HG03175 (cell line): ENCODE results near the gene ZNF579.
"Not testable (repeated sequence)": the region's sequence is repeated elsewhere in the genome, so short reads cannot be mapped to it uniquely, and the experiment has no call there.

Experiments used
- ATAC-seq: cut with Tn5 transposase; IDR thresholded peaks from one replicate; pipeline ENCODE4 v1.9.1; 2021; ENCODE audit warnings: mild to moderate bottlenecking, moderate library complexity; ENCODE audit not compliant: unreplicated experiment

Gene ZNF579

DNA sequence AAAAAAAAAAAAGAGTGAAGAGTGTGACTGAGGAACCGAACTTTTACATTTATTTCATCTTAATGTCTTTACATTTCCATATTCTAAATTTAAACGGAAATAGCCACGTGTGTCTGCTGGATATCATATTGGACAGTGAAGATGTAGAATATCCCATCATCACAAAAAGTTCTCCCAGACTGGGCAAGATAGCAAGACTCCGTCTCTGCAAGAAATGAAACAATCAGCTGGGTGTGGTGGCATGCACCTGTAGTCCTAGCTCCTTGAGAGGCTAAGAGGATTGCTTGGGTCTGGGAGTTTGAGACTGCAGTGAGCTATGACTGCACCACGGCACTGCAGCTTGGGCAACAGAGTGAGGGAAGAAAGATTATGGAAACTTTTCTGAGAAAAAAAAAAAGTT, 3.9 kb downstream of the ZNF579 start:
- ATAC-seq, result no peak

- not testable (repeated sequence) for ATAC-seq
Measured at GRCh38 chr19:55573929-55574328, 6.7 kb downstream of the ZNF579 start.

GRCh38 chr19:55569477-55569876, 11.2 kb downstream of the ZNF579 start:
- not testable (repeated sequence) for ATAC-seq

GRCh38 chr19:55567708-55568328, 12.8 kb downstream of the ZNF579 start:
- ATAC-seq, result no peak

DNA sequence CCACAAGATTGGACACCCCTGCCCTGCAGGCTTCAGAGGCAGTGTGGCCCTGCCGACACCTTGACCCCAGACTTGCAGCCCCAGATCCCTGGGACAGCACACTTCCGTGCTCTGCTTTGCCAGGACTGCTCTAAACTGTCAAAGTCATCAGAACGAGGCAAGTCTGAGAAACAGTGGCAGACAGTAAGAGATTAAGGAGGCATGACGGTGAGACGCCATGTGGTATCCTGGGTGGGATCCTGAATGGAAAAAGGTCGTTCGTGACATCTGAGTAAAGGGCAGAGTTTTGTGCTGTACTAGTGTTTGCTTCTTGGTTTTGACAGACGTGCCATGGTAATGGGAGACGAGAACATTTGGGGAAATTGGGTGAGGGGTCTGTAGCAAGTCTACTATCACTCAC, 13.8 kb downstream of the ZNF579 start:
- ATAC-seq, result no peak

DNA sequence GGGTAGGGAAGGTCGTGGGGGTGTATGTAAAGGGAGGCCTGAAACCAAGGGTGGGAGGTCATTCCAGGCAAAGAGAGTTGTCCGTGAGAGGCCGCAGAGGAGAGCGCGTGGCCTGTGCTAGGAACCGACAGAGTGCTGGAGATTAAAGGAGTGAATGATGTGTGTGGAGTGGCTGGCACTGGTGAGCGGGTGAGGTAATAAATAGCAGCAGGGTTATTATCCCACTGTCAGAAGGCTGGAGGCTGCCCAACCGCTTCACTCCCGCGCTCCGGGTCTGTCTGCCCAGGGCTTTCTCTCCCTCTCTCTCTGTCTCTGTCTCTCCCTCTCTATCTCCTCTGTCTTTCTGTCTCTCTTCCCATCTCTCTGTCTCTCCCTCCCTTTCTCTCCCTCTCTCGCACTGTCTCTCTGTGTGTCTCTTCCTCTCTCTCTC, 17.4 kb downstream of the ZNF579 start:
- no peak for ATAC-seq

DNA sequence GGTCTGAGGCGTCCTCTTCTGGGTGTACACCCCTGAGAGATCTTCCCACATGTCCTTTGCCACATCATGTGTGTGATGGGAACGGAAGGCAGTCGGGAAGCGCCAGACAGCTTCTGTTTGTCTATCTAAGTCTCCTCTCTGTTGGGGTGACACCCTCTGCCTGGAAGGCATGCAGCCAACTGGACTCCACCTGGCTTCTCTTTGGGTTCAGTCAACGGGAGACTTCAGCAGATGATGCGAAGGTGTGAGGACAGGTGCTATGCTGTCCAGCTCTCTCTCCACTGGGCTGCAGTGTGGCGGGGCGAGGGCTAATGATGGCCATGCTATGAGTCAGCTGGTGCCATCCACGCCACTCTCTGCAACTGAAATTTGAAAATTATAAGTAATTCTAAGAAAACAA, 21.0 kb downstream of the ZNF579 start:
- no peak for ATAC-seq

DNA sequence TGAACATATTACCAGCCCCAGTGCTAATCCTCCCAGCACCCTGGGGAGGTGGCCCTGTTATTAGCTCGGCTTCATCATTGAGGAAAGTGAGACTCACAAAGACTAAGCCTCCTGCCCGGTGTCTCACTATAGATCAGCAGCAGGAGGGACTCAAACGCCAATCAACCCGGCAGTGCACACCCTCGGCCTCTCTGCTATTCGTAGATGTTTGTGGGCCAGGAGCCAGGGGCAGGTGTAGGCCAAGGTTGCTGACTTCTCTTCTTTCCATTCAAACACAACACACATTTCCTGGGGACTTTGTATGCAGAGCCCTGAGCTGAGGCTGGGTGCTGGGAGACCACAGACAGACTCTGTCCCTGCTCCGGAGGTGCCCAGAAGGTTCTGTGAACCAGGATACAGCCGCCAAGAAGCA, 25.9 kb downstream of the ZNF579 start:
- ATAC-seq, result no peak

GRCh38 chr19:55554302-55554701, 26.3 kb downstream of the ZNF579 start:
- no peak for ATAC-seq

DNA sequence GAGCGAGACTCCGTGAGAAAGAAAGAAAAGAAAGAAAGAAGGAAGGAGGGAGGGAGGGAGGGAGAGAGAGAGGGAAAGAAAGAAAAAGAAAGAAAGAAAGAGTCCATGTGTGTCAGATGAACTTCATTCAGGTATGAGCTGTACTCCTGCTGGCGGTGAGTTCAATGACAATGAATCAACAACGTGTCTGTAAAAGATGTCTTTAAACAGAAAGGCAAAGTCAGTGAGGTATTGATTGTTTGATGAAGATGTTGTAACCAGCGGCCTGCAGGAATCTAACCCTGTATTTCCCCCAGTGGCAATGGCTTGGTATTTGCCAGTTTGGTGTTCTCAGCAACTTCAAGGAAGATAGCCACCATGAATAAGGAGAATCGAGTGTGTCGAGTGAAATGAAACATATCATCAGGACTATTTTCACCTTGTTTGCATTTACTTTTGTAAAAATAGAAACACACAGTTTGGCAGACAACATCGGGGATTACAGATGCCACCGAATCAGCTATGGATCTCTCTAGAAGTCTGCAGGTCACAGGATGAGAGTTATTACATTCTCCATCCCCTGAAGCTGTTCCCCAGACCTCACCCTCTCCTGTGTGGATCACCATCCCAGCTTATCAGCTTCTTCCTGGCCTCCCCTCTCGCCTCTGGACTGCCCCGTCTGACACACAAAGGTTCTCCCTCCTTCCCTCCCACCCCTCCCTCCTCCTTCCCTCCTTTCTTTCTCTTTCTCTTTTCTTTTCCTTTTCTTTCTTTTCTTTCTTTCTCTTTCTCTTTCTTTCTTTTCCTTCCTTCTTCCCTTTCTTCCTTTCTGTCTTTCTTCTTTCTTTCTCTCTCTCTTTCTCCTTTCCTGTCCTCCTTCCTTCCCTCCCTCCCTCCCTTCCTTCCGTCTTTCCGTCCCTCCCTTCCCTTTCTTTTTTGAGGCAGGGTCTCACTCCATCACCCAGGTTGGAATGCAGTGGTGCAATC, 27.1 kb downstream of the ZNF579 start:
- ATAC-seq, result no peak

- ATAC-seq, result no peak
Measured at GRCh38 chr19:55552620-55553019, 28.0 kb downstream of the ZNF579 start.

- no peak for ATAC-seq
Measured at GRCh38 chr19:55552206-55552605, 28.4 kb downstream of the ZNF579 start.

DNA sequence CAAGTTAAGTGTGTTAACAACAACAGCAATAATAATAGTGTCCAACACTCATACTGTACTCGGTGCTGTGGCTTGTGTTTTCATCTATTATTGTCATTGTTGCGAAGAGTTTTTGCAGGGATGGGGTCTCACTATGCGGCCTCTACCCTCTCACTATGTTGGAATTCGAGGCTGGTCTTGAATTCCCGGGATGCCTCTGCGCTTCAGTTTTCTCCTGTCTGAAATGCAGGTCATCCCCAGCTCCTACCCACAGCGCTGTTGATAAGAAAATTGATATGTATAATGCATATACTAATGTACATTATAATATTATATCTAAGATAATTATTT, 30.4 kb downstream of the ZNF579 start:
- no peak for ATAC-seq

DNA sequence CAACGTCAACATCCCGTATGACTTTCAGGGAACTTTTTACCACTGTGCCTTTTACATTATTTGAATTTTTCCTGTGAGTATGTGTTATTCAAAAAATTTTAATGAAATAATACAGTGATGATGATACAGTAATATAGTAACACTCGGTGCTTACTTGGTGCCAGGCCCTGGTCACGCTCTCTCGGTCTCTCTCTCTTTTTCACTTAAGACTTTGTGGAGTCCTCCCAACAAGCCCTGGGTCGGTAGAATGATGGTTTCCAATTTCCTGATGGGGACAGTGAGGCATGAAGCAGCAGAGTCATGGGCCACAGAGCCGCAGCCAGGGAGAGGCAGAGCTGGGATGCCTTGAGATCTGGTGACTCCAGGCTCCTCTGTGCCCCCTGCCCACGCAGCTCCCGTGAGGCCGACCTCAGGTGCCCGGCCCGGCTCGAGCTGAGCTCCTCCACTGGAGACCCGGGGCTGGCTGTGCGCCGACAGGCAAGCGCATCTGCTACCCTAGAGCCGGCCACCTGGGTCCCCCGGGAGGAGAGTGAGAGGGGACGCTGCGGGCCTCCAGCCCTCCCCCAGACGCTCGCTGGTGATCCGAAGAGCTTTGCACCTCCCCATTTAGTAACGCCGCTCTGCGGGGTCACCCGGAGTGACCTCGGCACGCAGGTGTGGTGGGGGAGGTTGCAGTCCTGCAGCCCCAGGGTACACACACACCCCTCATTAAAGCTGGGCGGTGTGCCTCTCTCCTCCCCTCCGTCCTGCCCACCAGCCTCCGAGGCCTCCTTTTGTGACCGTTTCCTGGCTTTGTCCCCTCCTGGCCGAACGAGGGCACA, 30.9 kb downstream of the ZNF579 start:
- ATAC-seq, result no peak

GRCh38 chr19:55546822-55547614, 33.6 kb downstream of the ZNF579 start:
- ATAC-seq, result no peak

- no peak for ATAC-seq
Measured at GRCh38 chr19:55546011-55546410, 34.6 kb downstream of the ZNF579 start.

DNA sequence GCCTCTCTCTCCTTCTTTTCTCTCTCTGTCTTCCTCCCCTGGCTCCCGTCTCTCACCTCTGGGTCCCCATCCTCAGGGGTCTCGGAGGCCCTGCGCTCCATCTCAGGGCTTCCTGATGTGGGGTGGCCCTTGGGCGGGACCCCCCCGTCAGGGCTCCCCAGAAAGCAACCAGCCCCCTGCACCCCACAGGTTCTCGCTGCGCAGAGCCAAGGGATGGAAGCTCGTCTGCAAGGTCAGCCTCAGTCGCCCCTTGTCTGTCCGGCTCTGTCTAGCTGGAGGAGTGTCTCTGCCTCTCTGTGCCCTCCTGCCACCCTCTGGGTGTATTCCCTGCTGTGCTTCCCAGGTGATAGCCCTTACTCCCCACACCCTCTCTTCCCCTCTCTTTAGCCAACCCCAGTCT, 35.2 kb downstream of the ZNF579 start, which contains the start of gene SBK3:
SBK3 (minus strand) TSS at position 101 of the 400 bp plus-strand sequence; CDS start at position 101, 0 bp downstream.
- ATAC-seq, result no peak

DNA sequence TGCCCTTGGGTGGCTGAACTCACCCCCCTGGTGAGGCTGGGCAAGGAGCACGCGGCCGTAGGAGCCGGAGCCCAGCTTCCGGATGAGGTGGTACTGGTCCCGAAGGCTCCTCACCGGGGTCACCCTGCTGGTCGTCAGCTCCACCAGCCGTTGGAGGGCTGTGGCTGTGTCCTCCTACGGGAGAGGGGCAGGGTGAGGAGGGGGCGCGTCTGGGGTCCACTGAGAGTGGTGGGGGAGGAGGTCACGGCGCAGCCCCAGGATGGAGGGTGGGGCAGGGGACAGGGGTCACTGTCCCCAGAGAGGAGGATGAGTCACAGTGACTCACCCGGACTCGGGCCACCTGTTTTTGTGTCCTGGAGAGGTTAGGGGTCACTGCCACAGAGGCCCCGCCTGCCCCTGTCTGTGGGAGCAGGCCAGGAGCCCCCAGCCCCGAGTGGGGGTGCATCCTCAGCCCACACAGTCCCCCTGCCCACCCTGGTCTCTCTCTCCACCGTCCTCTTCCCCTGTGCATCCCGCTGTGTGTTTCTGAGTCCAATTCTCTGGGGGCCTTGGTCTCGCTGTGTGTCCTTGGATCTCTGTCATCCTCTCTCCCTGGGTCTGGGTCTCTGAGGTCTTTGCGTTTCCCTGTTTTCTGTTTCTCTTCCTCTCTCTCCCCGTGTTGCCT, 35.7 kb downstream of the ZNF579 start:
- no peak for ATAC-seq

DNA sequence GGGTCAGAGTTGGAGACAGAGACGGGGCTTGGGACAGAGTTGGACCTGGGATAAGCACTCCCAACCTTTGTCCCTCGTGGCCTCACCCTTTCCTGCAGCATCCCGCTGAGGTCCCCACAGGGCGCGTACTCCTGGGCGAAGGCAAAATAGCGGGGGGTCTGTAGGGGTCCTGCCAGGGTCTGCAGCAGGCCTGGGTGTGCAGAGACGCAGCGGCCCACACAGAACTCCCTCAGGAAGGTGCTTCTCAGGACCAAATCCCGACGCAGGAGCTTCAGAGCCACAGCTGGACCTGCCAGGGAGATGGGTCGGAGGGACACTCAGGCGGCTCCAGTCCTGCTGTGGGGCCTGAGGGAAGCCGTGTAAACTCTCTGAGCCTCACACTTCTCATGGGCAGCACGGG, 36.6 kb downstream of the ZNF579 start:
- ATAC-seq, result no peak

- no peak for ATAC-seq
Measured at GRCh38 chr19:55543567-55543966, 37.1 kb downstream of the ZNF579 start.
